Right renal cortex interstitium (tissue), 3 donors: ENCODE results near the gene PLAAT3. TPM values are rescaled to one million over a fixed set of nuclear protein-coding genes. Genes with fewer than 3 reads are reported as not detected.

Experiments
- polyA plus RNA-seq, 3 donors: library from polyadenylated mRNA; unstranded; fragments of 120-200 nt; gene quantifications; one replicate each; pipeline ENCODE4 v1.2.1, GENCODE V29; 2013; ENCODE audit not compliant: insufficient read length in 3 of 3

The PLAAT3 gene
- polyA plus RNA-seq, 3 donors: 12.7 to 26.8 (median 14.8) TPM

Other genes starting within 250 kb of the PLAAT3 start
- gene SLC22A9, start 244.6 kb downstream of the PLAAT3 start, polyA plus RNA-seq: not detected
- gene PLAAT5, start 123.3 kb downstream of the PLAAT3 start, polyA plus RNA-seq: under 1 TPM; 0.42 to 0.51 (median 0.42) TPM
- under 1 TPM; 0.10 to 0.41 (median 0.12) TPM for gene LGALS12, start 108.3 kb downstream of the PLAAT3 start, polyA plus RNA-seq
- gene PLAAT4, start 77.6 kb downstream of the PLAAT3 start, polyA plus RNA-seq: 10 to 100 TPM in 2 of 3 donors, 1 to 10 TPM in 1; 9.5 to 11.6 (median 11.1) TPM
- gene PLAAT2, start 51.1 kb downstream of the PLAAT3 start, polyA plus RNA-seq: under 1 TPM in 2 of 3 donors, not detected in 1; 0.22 to 0.65 TPM
- gene ATL3, start 56.9 kb upstream of the PLAAT3 start, polyA plus RNA-seq: 10 to 100 TPM; 16.2 to 17.6 (median 17.0) TPM
- 100 to 1,000 TPM; 173 to 181 (median 178) TPM for gene RTN3, start 67.1 kb upstream of the PLAAT3 start, polyA plus RNA-seq
- 10 to 100 TPM; 41.0 to 41.8 (median 41.7) TPM for gene ZFTA, start 154.3 kb upstream of the PLAAT3 start, polyA plus RNA-seq
- 10 to 100 TPM; 21.7 to 26.8 (median 23.4) TPM for gene SPINDOC, start 199.0 kb upstream of the PLAAT3 start, polyA plus RNA-seq
- gene MARK2, start 224.7 kb upstream of the PLAAT3 start, polyA plus RNA-seq: 10 to 100 TPM; 31.2 to 34.4 (median 33.5) TPM